GM21717 (cell line): ENCODE measurements around the gene METAP1D.
A peak's percentile ranks its signal among the peaks of the same experiment; 100 is the strongest.
"Not testable (repeated sequence)": the region's sequence is repeated elsewhere in the genome, so short reads cannot be mapped to it uniquely, and the experiment has no call there.

Experiments
- ATAC-seq: cut with Tn5 transposase; IDR thresholded peaks from one replicate; pipeline ENCODE4 v1.9.1; 2021; ENCODE audit warnings: mild to moderate bottlenecking, moderate library complexity; ENCODE audit not compliant: unreplicated experiment

METAP1D gene

GRCh38 chr2:171996021-171996420, 3.7 kb upstream of the METAP1D start:
- ATAC-seq = no peak

- ATAC-seq = not testable (repeated sequence)
Measured at GRCh38 chr2:171997031-171997430, 2.7 kb upstream of the METAP1D start.

GRCh38 chr2:171999161-171999560, 592 bp upstream of the METAP1D start:
- no peak for ATAC-seq

- no peak for ATAC-seq
Measured at GRCh38 chr2:172000696-172001361, 1.1 kb downstream of the METAP1D start.

GRCh38 chr2:172007372-172007771, 7.6 kb downstream of the METAP1D start:
- no peak for ATAC-seq

GRCh38 chr2:172009823-172010222, 10.1 kb downstream of the METAP1D start:
- no peak for ATAC-seq

GRCh38 chr2:172011812-172012575, 12.2 kb downstream of the METAP1D start:
- ATAC-seq = no peak

GRCh38 chr2:172012677-172013391, 13.1 kb downstream of the METAP1D start:
- no peak for ATAC-seq

- ATAC-seq = peak; percentile 70
Measured at GRCh38 chr2:172013396-172013795, 13.6 kb downstream of the METAP1D start.

- no peak for ATAC-seq
Measured at GRCh38 chr2:172021074-172021931, 21.6 kb downstream of the METAP1D start.

GRCh38 chr2:172021955-172022354, 22.2 kb downstream of the METAP1D start:
- ATAC-seq = no peak

- ATAC-seq = no peak
Measured at GRCh38 chr2:172031536-172031935, 31.8 kb downstream of the METAP1D start.

GRCh38 chr2:172038121-172038520, 38.4 kb downstream of the METAP1D start:
- no peak for ATAC-seq

GRCh38 chr2:172038604-172039003, 38.9 kb downstream of the METAP1D start:
- no peak for ATAC-seq

- ATAC-seq = no peak
Measured at GRCh38 chr2:172039011-172039704, 39.4 kb downstream of the METAP1D start.

- no peak for ATAC-seq
Measured at GRCh38 chr2:172040311-172040710, 40.6 kb downstream of the METAP1D start.

- no peak for ATAC-seq
Measured at GRCh38 chr2:172046080-172046678, 46.4 kb downstream of the METAP1D start.

- ATAC-seq = no peak
Measured at GRCh38 chr2:172046866-172047565, 47.3 kb downstream of the METAP1D start.
